SK-N-SH (cell line): ENCODE data around the gene SSRP1.

Experiments used
- CTCF ChIP-seq: fragments of 200-600 bp; sonication (generic); IDR thresholded peaks from 2 replicates; pipeline ENCODE4 v1.6.1; 2017; ENCODE audit warnings: antibody characterized with exemption, mild to moderate bottlenecking, moderate library complexity
- RXRA ChIP-seq: IDR thresholded peaks from 2 replicates; pipeline ENCODE4 v1.4.0; 2012; ENCODE audit warnings: low read depth, mild to moderate bottlenecking, borderline replicate concordance
- TAF1 ChIP-seq: IDR thresholded peaks from 2 replicates; pipeline ENCODE4 v1.6.1; 2012; ENCODE audit warnings: low read depth, mild to moderate bottlenecking, low read length, moderate library complexity, borderline replicate concordance

GRCh38 chr11:57344826-57345225 lies 9.1 kb upstream of the SSRP1 start:
- TF ChIP-seq CTCF (no peak), TAF1 (no peak), RXRA (no peak)
